Esophagus muscularis mucosa (tissue), 4 donors: Measurements from ENCODE around the gene SGK2. TPM values are rescaled to one million over a fixed set of nuclear protein-coding genes. Genes with fewer than 3 reads are reported as not detected.

Experiments used
- DNase-seq: peaks from one replicate; pipeline ENCODE4 v3.0.0-alpha.2; 2017; ENCODE audit errors: extremely low spot score
- H3K27ac ChIP-seq, 4 donors: fragments of 200-600 bp; sonication (generic); replicated peaks in 1 of 4; 1 replicate in 3 of 4; 2 replicates in 1 of 4; pipeline ENCODE4 v1.5.1; 2016 to 2019; ENCODE audit warnings: mild to moderate bottlenecking in 1 of 4
- H3K27me3 ChIP-seq, 4 donors: fragments of 200-600 bp; sonication (generic); one replicate each; pipeline versions ENCODE4 v1.5.1 to v1.6.0; 2016 to 2019
- H3K36me3 ChIP-seq, 4 donors: fragments of 200-600 bp; sonication (generic); one replicate each; pipeline ENCODE4 v1.5.1; 2016 to 2019
- H3K4me1 ChIP-seq, 4 donors: fragments of 200-600 bp; sonication (generic); one replicate each; pipeline ENCODE4 v1.5.1; 2016 to 2019
- H3K4me3 ChIP-seq, 4 donors: fragments of 200-600 bp; sonication (generic); 1 replicate in 2 of 4; 2 replicates in 2 of 4; pipeline ENCODE4 v1.5.1; 2016 to 2019; ENCODE audit warnings: mild to moderate bottlenecking in 4 of 4, moderate library complexity in 1 of 4
- H3K9me3 ChIP-seq, 4 donors: fragments of 200-600 bp; sonication (generic); 1 replicate in 3 of 4; 2 replicates in 1 of 4; pipeline ENCODE4 v1.5.1; 2016 to 2019
- CTCF ChIP-seq, 3 experiments: fragments of 200-600 bp in 2 of 3; fragments of 450-650 bp in 1 of 3; sonication (generic) in 2 of 3; IDR thresholded peaks; one replicate each; pipeline ENCODE4 v1.5.1; 2017 to 2019; ENCODE audit warnings: antibody characterized with exemption in 3 of 3, mild to moderate bottlenecking in 2 of 3, moderate library complexity in 1 of 3
- EP300 ChIP-seq: sonication (generic); formaldehyde crosslinking; IDR thresholded peaks from one replicate; pipeline ENCODE4 v1.6.1; 2017; ENCODE audit warnings: antibody characterized with exemption
- POLR2A ChIP-seq: fragments of 450-650 bp; IDR thresholded peaks from one replicate; pipeline ENCODE4 v1.6.1; 2017; ENCODE audit warnings: antibody characterized with exemption, moderate library complexity, mild to moderate bottlenecking, low read depth
- POLR2AphosphoS5 ChIP-seq, 2 donors: sonication (generic); formaldehyde crosslinking; IDR thresholded peaks; one replicate each; pipeline ENCODE4 v1.6.1; 2017; ENCODE audit warnings: antibody characterized with exemption in 2 of 2
- WGBS: methylation state at CpG from one replicate; pipeline ENCODE4 v1.1.5; 2018; 5-methylcytosine and 5-hydroxymethylcytosine counted together
- intact Hi-C: fragments of 100-400 bp; cut with DNase I; formaldehyde crosslinking; loops from one replicate; pipeline ENCODE4 v1.15.1; 2023
- total RNA-seq, 4 donors: library from RNA; depleted of rRNA; stranded (reverse); fragments of >200 nt; gene quantifications; one replicate each; pipeline versions ENCODE4 v1.1.0 to v1.2.1, GENCODE V29; 2016

Gene SGK2
- total RNA-seq, 4 donors from 2014 or later: 0.42 to 1.3 (median 0.66) TPM; not detected in 1

GRCh38 chr20:43548273-43548880, 10.4 kb upstream of the SGK2 start:
- H3K36me3 ChIP-seq: peaks cover 0 to 28% (median 9%) of the 10 kb centered on the region in 4 donors
- WGBS: 61% methylated on average over 5 of the region's 5 CpGs
- H3K27me3 ChIP-seq: no peaks in the 10 kb centered on the region
- no peak for TF ChIP-seq CTCF (IDR thresholded peaks at IDR 0.05)
- no peak for TF ChIP-seq POLR2A
- no peak for TF ChIP-seq EP300
- TF ChIP-seq POLR2AphosphoS5 (IDR thresholded peaks at IDR 0.05): no peak
- no peaks in the 10 kb centered on the region for H3K4me1 ChIP-seq
- intact Hi-C loops: no loop called here
- no peak overlapping the region for H3K27ac ChIP-seq
- DNase-seq: no peak
- H3K9me3 ChIP-seq: peaks cover 0 to 6% (median 0%) of the 10 kb centered on the region in 4 donors
- H3K4me3 ChIP-seq: no peak overlapping the region

GRCh38 chr20:43549416-43550065, 9.3 kb upstream of the SGK2 start:
- 92% methylated on average over 3 of the region's 4 CpGs for WGBS
- no peaks in the 10 kb centered on the region for H3K27me3 ChIP-seq
- no peak overlapping the region for H3K4me3 ChIP-seq
- DNase-seq: no peak
- intact Hi-C loops: no loop called here
- H3K9me3 ChIP-seq: peaks cover 0 to 6% (median 0%) of the 10 kb centered on the region in 4 donors
- no peak overlapping the region for H3K27ac ChIP-seq
- TF ChIP-seq EP300 (no peak), CTCF (IDR thresholded peaks at IDR 0.05) (no peak), POLR2AphosphoS5 (IDR thresholded peaks at IDR 0.05) (no peak), POLR2A (no peak)
- peaks cover 0 to 28% (median 9%) of the 10 kb centered on the region in 4 donors for H3K36me3 ChIP-seq
- no peaks in the 10 kb centered on the region for H3K4me1 ChIP-seq

GRCh38 chr20:43550456-43550855, 8.4 kb upstream of the SGK2 start:
- intact Hi-C loops: no loop called here
- 97% methylated on average over 2 of the region's 2 CpGs for WGBS

GRCh38 chr20:43554369-43554768, 4.5 kb upstream of the SGK2 start:
- H3K4me3 ChIP-seq: no peak overlapping the region
- intact Hi-C loops: no loop called here
- no peak overlapping the region for H3K27ac ChIP-seq
- H3K27me3 ChIP-seq: no peaks in the 10 kb centered on the region
- WGBS: 72% methylated on average over 3 of the region's 3 CpGs
- DNase-seq: no peak
- H3K36me3 ChIP-seq: no peaks in the 10 kb centered on the region
- no peaks in the 10 kb centered on the region for H3K4me1 ChIP-seq
- TF ChIP-seq EP300 (no peak), POLR2AphosphoS5 (IDR thresholded peaks at IDR 0.05) (no peak), CTCF (IDR thresholded peaks at IDR 0.05) (no peak), POLR2A (no peak)
- no peaks in the 10 kb centered on the region for H3K9me3 ChIP-seq

More at GRCh38 chr20:43550456-43550855, 8.4 kb upstream of the SGK2 start:
- DNase-seq: no peak
- no peaks in the 10 kb centered on the region for H3K4me1 ChIP-seq
- H3K9me3 ChIP-seq: peaks cover 0 to 6% (median 0%) of the 10 kb centered on the region in 4 donors
- H3K27ac ChIP-seq: no peak overlapping the region
- no peak overlapping the region for H3K4me3 ChIP-seq
- no peaks in the 10 kb centered on the region for H3K27me3 ChIP-seq
- peaks cover 0 to 26% (median 9%) of the 10 kb centered on the region in 4 donors for H3K36me3 ChIP-seq
- no peak for TF ChIP-seq POLR2A
- TF ChIP-seq EP300: no peak
- TF ChIP-seq CTCF (IDR thresholded peaks at IDR 0.05): no peak
- TF ChIP-seq POLR2AphosphoS5 (IDR thresholded peaks at IDR 0.05): no peak
